NB4 (cell line): ENCODE results near the gene PPIL4.

Experiments
- CTCF ChIP-seq: IDR thresholded peaks from one replicate; pipeline ENCODE4 v1.5.1; 2012; ENCODE audit warnings: low read depth, low read length
- MAX ChIP-seq: IDR thresholded peaks from 2 replicates; pipeline ENCODE4 v1.6.1; 2011; ENCODE audit warnings: low read depth, low read length
- MYC ChIP-seq: IDR thresholded peaks from 2 replicates; pipeline ENCODE4 v1.6.1; 2011; ENCODE audit warnings: low read depth, low read length
- POLR2A ChIP-seq: IDR thresholded peaks from 2 replicates; pipeline ENCODE4 v1.6.1; 2011; ENCODE audit warnings: mild to moderate bottlenecking; ENCODE audit not compliant: insufficient read length; ENCODE audit errors: extremely low read depth

- TF ChIP-seq CTCF, result no peak
- no peak for TF ChIP-seq POLR2A
- TF ChIP-seq MYC, result no peak
- TF ChIP-seq MAX, result no peak
These were observed 42.0 kb downstream of the PPIL4 start for GRCh38 chr6:149503872-149504271.
